ENCODE data around the gene SLC24A3. TPM values are rescaled to one million over a fixed set of nuclear protein-coding genes. Genes with fewer than 3 reads are reported as not detected.

SLC24A3 gene
- total and polyA plus RNA-seq, 2 of the 13 experiments (the other 11 are each of a cell fraction or from before 2014, with no cell fraction given): not detected

DNA sequence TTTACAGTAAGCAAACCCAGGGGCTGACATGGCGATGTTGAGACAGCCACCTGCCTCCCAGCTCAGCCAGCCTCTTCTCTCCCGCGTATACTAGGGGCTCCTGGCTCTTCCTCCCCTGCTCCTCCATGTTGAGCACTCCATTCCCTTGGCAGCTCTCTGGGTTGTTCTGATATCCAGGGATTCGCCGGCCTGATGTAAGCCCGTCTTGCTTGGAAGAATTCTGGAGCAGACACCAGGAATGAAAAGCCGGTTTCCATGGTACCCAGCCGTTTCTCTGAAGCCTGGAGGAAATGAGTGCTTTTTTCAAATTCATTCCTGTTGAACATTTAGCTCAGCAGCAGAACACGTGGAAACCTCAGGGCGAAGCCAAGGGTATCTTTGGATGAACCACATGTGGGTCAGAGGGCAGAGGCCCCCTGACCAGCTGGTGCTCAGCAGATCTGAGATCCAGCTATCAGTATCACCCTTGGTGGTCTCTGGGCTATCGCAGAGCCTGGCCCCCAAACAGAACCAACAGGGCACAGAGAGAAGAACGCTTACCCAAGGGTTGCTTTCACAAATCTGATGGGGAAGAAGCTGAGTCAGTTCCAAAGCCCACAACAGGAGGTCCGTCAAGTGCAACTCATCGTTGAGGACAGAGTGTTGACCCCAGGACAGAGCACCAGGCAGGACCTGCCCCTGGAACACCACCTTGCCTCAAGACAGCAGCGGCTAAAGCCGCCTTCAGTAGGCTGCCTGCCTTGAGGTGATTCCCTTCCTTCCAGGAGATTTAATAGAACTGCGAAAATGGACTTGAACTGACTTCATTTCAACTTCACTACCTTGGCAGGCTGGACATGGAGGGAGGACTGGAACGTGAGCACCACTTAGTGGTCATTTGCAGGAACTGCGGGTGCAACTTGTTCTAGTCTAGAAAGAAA, 449.5 kb downstream of the SLC24A3 start (continued):
- TF ChIP-seq ZNF337 (CRISPR knock-in tag; IDR thresholded peaks at IDR 0.05; ENCODE audit: borderline replicate concordance, low read depth): no peak
- TF ChIP-seq ZNF136 (CRISPR knock-in tag; IDR thresholded peaks at IDR 0.05; ENCODE audit: low read depth): no peak
- TF ChIP-seq ZNF142 (CRISPR knock-in tag; IDR thresholded peaks at IDR 0.05): no peak
- no peak for TF ChIP-seq ZNF547 (CRISPR knock-in tag; IDR thresholded peaks at IDR 0.05)
- TF ChIP-seq ZFAT (CRISPR knock-in tag; conservative IDR thresholded peaks at IDR 0.05): no peak
- TF ChIP-seq ZNF331 (CRISPR knock-in tag; IDR thresholded peaks at IDR 0.05): peak; percentile 33; the same call in 1 of the 2 replicates
- TF ChIP-seq ZNF557 (CRISPR knock-in tag; IDR thresholded peaks at IDR 0.05): no peak
- TF ChIP-seq ZNF615 (CRISPR knock-in tag; IDR thresholded peaks at IDR 0.05; ENCODE audit: borderline replicate concordance): no peak
- TF ChIP-seq ZNF878 (CRISPR knock-in tag; IDR thresholded peaks at IDR 0.05): no peak
- TF ChIP-seq AHR (CRISPR knock-in tag; IDR thresholded peaks at IDR 0.05): 0 out of 2 replicates have a peak, but pooled peaks have one; percentile 42
- TF ChIP-seq TSC22D2 (CRISPR knock-in tag; IDR thresholded peaks at IDR 0.05; ENCODE audit: borderline replicate concordance): no peak
- TF ChIP-seq ZNF292 (CRISPR knock-in tag; IDR thresholded peaks at IDR 0.05; ENCODE audit: borderline replicate concordance, low read depth): no peak
- TF ChIP-seq ETS1 (CRISPR knock-in tag; IDR thresholded peaks at IDR 0.05): no peak
- TF ChIP-seq PHB2 (IDR thresholded peaks at IDR 0.05; ENCODE audit: partially characterized antibody): no peak
- no peak for TF ChIP-seq FOXP4 (CRISPR knock-in tag; IDR thresholded peaks at IDR 0.05)
- TF ChIP-seq ZNF235 (CRISPR knock-in tag; IDR thresholded peaks at IDR 0.05; ENCODE audit: borderline replicate concordance): no peak
- TF ChIP-seq CENPBD1 (CRISPR knock-in tag; IDR thresholded peaks at IDR 0.05; ENCODE audit: borderline replicate concordance, low read depth): no peak
- no peak for TF ChIP-seq CREBL2 (CRISPR knock-in tag; IDR thresholded peaks at IDR 0.05; ENCODE audit: borderline replicate concordance)
